Measurements from ENCODE around the gene C6orf62. TPM values are rescaled to one million over a fixed set of nuclear protein-coding genes. Genes with fewer than 3 reads are reported as not detected.
"Not testable (repeated sequence)": the region's sequence is repeated elsewhere in the genome, so short reads cannot be mapped to it uniquely, and the experiment has no call there.

C6orf62 gene
- total and polyA plus RNA-seq, 2 donors (not counting 1 experiment from before 2014, with no cell fraction given): 69.2 to 143 TPM

- Histone ChIP-seq H3K4me3 (ENCODE audit: control extremely low read depth in 1 of 5, extremely low read depth in 1 of 5, insufficient read depth in 1 of 5, low read depth in 2 of 5, low read length in 4 of 5) (no peak overlapping the region), H3K4me2 (replicated peaks; ENCODE audit: low read depth, low read length, poor library complexity, severe bottlenecking) (no peak overlapping the region), H3K4me1 (ENCODE audit: control insufficient read depth in 2 of 2, insufficient read depth in 2 of 2, low read length in 2 of 2) (peaks cover 3 to 9% of the 10 kb centered on the region in 2 donors), H3K9me3 (ENCODE audit: control extremely low read depth in 1 of 3, control insufficient read depth in 2 of 3, insufficient read depth in 1 of 3, low read length in 2 of 3) (no peaks in the 10 kb centered on the region), H4K20me1 (ENCODE audit: control insufficient read depth, insufficient read depth, low read length, poor library complexity, severe bottlenecking) (no peaks in the 10 kb centered on the region), H3K27ac (ENCODE audit: low read length in 2 of 2) (no peak overlapping the region), H2AFZ (ENCODE audit: insufficient read depth, low read depth, low read length, poor library complexity, severe bottlenecking) (no peak overlapping the region), H3K27me3 (replicated peaks in 1 of 4; ENCODE audit: control extremely low read depth in 1 of 4, control insufficient read depth in 3 of 4, insufficient read depth in 4 of 4, low read length in 3 of 4) (no peaks in the 10 kb centered on the region), H3K9ac (ENCODE audit: low read length) (no peak overlapping the region), H3K36me3 (replicated peaks in 1 of 2; ENCODE audit: control extremely low read depth in 1 of 2, control insufficient read depth in 1 of 2, extremely low read depth in 1 of 2, insufficient read depth in 2 of 2, low read length in 1 of 2) (no peaks in the 10 kb centered on the region), H3K79me2 (ENCODE audit: control insufficient read depth, insufficient read depth, low read length) (no peaks in the 10 kb centered on the region)
- peaks cover 7% of the 10 kb centered on the region for H3K4me1 Mint-ChIP-seq
- no peak for DNase-seq
- POLR2A ChIA-PET: no interaction called here
- no peak overlapping the region for H3K27ac Mint-ChIP-seq
- no peak overlapping the region for H3K4me3 Mint-ChIP-seq
- peaks cover 7% of the 10 kb centered on the region for H3K27me3 Mint-ChIP-seq
- intact Hi-C loops (cut with micrococcal nuclease): no loop called here
- ATAC-seq (ENCODE audit: low read depth): no peak
- TF ChIP-seq EZH2 (IDR thresholded peaks at IDR 0.05; ENCODE audit: borderline replicate concordance, insufficient read depth, low read depth, low read length, poor library complexity, severe bottlenecking) (no peak), CTCF (IDR thresholded peaks at IDR 0.05) (no peak)
- WGBS (ENCODE audit: insufficient coverage): 64% methylated on average over 2 of the region's 2 CpGs
- CTCF ChIA-PET: interaction anchor here (1.0 kb wide), 1 partner anchor 274 kb away, joined by 3 read pairs; no protein-coding TSS in a partner anchor
- no peaks in the 10 kb centered on the region for H3K9me3 Mint-ChIP-seq (ENCODE audit: insufficient read depth)
Measured at GRCh38 chr6:24752503-24752902, 33.5 kb upstream of the C6orf62 start.

- H4K20me1 ChIP-seq (ENCODE audit: control insufficient read depth, insufficient read depth, low read length, poor library complexity, severe bottlenecking); H3K27ac ChIP-seq (ENCODE audit: low read length in 2 of 2); H3K79me2 ChIP-seq (ENCODE audit: control insufficient read depth, insufficient read depth, low read length); H3K4me2 ChIP-seq (replicated peaks; ENCODE audit: low read depth, low read length, poor library complexity, severe bottlenecking); H3K9me3 Mint-ChIP-seq (ENCODE audit: insufficient read depth); intact Hi-C loops (cut with micrococcal nuclease); H3K27me3 Mint-ChIP-seq; H3K4me3 Mint-ChIP-seq; H3K4me3 ChIP-seq (ENCODE audit: control extremely low read depth in 1 of 5, extremely low read depth in 1 of 5, insufficient read depth in 1 of 5, low read depth in 2 of 5, low read length in 4 of 5); ATAC-seq (ENCODE audit: low read depth); H3K9me3 ChIP-seq (ENCODE audit: control extremely low read depth in 1 of 3, control insufficient read depth in 2 of 3, insufficient read depth in 1 of 3, low read length in 2 of 3); H2AFZ ChIP-seq (ENCODE audit: insufficient read depth, low read depth, low read length, poor library complexity, severe bottlenecking); H3K36me3 ChIP-seq (replicated peaks in 1 of 2; ENCODE audit: control extremely low read depth in 1 of 2, control insufficient read depth in 1 of 2, extremely low read depth in 1 of 2, insufficient read depth in 2 of 2, low read length in 1 of 2); H3K9ac ChIP-seq (ENCODE audit: low read length); DNase-seq; H3K27ac Mint-ChIP-seq; H3K27me3 ChIP-seq (replicated peaks in 1 of 4; ENCODE audit: control extremely low read depth in 1 of 4, control insufficient read depth in 3 of 4, insufficient read depth in 4 of 4, low read length in 3 of 4); H3K4me1 ChIP-seq (ENCODE audit: control insufficient read depth in 2 of 2, insufficient read depth in 2 of 2, low read length in 2 of 2); H3K4me1 Mint-ChIP-seq: not testable (repeated sequence)
- ChIA-PET CTCF (interaction anchor here (1.0 kb wide), 1 partner anchor 33 kb away, joined by 3 read pairs; no protein-coding TSS in a partner anchor), POLR2A (interaction anchor here (1.1 kb wide), 1 partner anchor 267 kb away, joined by 4 read pairs; no protein-coding TSS in a partner anchor)
- whole genome bisulfite sequencing (ENCODE audit: insufficient coverage): no CpG with 5 or more reads among the region's 3 CpGs
Measured at GRCh38 chr6:24750878-24751277, 31.9 kb upstream of the C6orf62 start.
